Vagina (tissue), 2 donors: Measurements from ENCODE around the gene SLC5A1. TPM values are rescaled to one million over a fixed set of nuclear protein-coding genes. Genes with fewer than 3 reads are reported as not detected.

ENCODE experiments used
- DNase-seq, 2 donors: peaks; one replicate each; pipeline ENCODE4 v3.0.0-alpha.2; 2017; ENCODE audit errors: extremely low spot score in 2 of 2
- H3K27ac ChIP-seq: fragments of 200-600 bp; sonication (generic); one replicate; pipeline ENCODE4 v1.5.1; 2019
- H3K27me3 ChIP-seq: fragments of 200-600 bp; sonication (generic); one replicate; pipeline ENCODE4 v1.5.1; 2019
- H3K36me3 ChIP-seq, 2 donors: fragments of 200-600 bp; sonication (generic); one replicate each; pipeline ENCODE4 v1.5.1; 2017 to 2019
- H3K4me1 ChIP-seq: fragments of 200-600 bp; sonication (generic); one replicate; pipeline ENCODE4 v1.5.1; 2019
- H3K4me3 ChIP-seq, 2 donors: fragments of 200-600 bp; sonication (generic); 1 replicate in 1 of 2; 2 replicates in 1 of 2; pipeline ENCODE4 v1.5.1; 2016 to 2019
- H3K9me3 ChIP-seq: fragments of 200-600 bp; sonication (generic); one replicate; pipeline ENCODE4 v1.5.1; 2019
- CTCF ChIP-seq, 3 experiments: fragments of 450-650 bp in 2 of 3; fragments of 200-600 bp in 1 of 3; sonication (generic) in 1 of 3; IDR thresholded peaks; one replicate each; pipeline ENCODE4 v1.5.1; 2017 to 2019; ENCODE audit warnings: antibody characterized with exemption in 3 of 3, mild to moderate bottlenecking in 2 of 3, moderate library complexity in 2 of 3
- POLR2A ChIP-seq, 2 donors: fragments of 450-650 bp; IDR thresholded peaks; one replicate each; pipeline ENCODE4 v1.6.1; 2017; ENCODE audit warnings: antibody characterized with exemption in 2 of 2, mild to moderate bottlenecking in 2 of 2, moderate library complexity in 2 of 2
- POLR2AphosphoS5 ChIP-seq, 2 donors: sonication (generic); formaldehyde crosslinking; IDR thresholded peaks; one replicate each; pipeline ENCODE4 v1.9.0; 2017; ENCODE audit warnings: antibody characterized with exemption in 2 of 2, mild to moderate bottlenecking in 2 of 2, low read depth in 1 of 2; ENCODE audit not compliant: insufficient read depth in 1 of 2
- intact Hi-C: fragments of 100-400 bp; cut with DNase I; formaldehyde crosslinking; loops from one replicate; pipeline ENCODE4 v1.15.1; 2023
- total RNA-seq: library from RNA; depleted of rRNA; stranded (reverse); fragments of >200 nt; gene quantifications from one replicate; pipeline ENCODE4 v1.2.3, GENCODE V29; 2016

SLC5A1 gene
- total RNA-seq, 1 donor from 2014 or later, result 5.6 TPM

- Histone ChIP-seq H3K4me1 (peaks cover 14% of the 10 kb centered on the region), H3K36me3 (no peaks in the 10 kb centered on the region), H3K27me3 (no peaks in the 10 kb centered on the region), H3K4me3 (no peak overlapping the region), H3K27ac (no peak overlapping the region), H3K9me3 (no peaks in the 10 kb centered on the region)
- intact Hi-C loops, result no loop called here
- DNase-seq, result no peak
- TF ChIP-seq POLR2AphosphoS5 (IDR thresholded peaks at IDR 0.05; ENCODE audit: insufficient read depth in 1 of 2, low read depth in 1 of 2) (no peak), CTCF (IDR thresholded peaks at IDR 0.05) (no peak), POLR2A (IDR thresholded peaks at IDR 0.05) (no peak)
Observed at GRCh38 chr22:32055069-32055468, 12.0 kb downstream of the SLC5A1 start.

- H3K27ac ChIP-seq, result no peak overlapping the region
- TF ChIP-seq CTCF (IDR thresholded peaks at IDR 0.05) (no peak), POLR2A (IDR thresholded peaks at IDR 0.05) (no peak), POLR2AphosphoS5 (IDR thresholded peaks at IDR 0.05; ENCODE audit: insufficient read depth in 1 of 2, low read depth in 1 of 2) (no peak)
- H3K27me3 ChIP-seq, result no peaks in the 10 kb centered on the region
- intact Hi-C loops, result no loop called here
- H3K4me3 ChIP-seq, result no peak overlapping the region
- DNase-seq, result no peak
- no peaks in the 10 kb centered on the region for H3K4me1 ChIP-seq
- H3K36me3 ChIP-seq, result no peaks in the 10 kb centered on the region
- no peaks in the 10 kb centered on the region for H3K9me3 ChIP-seq
Observed at GRCh38 chr22:32058656-32059260, 15.7 kb downstream of the SLC5A1 start.

- Histone ChIP-seq H3K36me3 (no peaks in the 10 kb centered on the region), H3K4me3 (no peak overlapping the region), H3K4me1 (no peaks in the 10 kb centered on the region), H3K9me3 (no peaks in the 10 kb centered on the region), H3K27ac (no peak overlapping the region), H3K27me3 (no peaks in the 10 kb centered on the region)
- DNase-seq, result no peak
- intact Hi-C loops, result no loop called here
- no peak for TF ChIP-seq POLR2AphosphoS5 (IDR thresholded peaks at IDR 0.05; ENCODE audit: insufficient read depth in 1 of 2, low read depth in 1 of 2)
- TF ChIP-seq CTCF (IDR thresholded peaks at IDR 0.05), result no peak
- no peak for TF ChIP-seq POLR2A (IDR thresholded peaks at IDR 0.05)
Observed at GRCh38 chr22:32059426-32059825, 16.4 kb downstream of the SLC5A1 start.

- no peaks in the 10 kb centered on the region for H3K36me3 ChIP-seq
- no peak for TF ChIP-seq POLR2A (IDR thresholded peaks at IDR 0.05)
- no peak for TF ChIP-seq POLR2AphosphoS5 (IDR thresholded peaks at IDR 0.05; ENCODE audit: insufficient read depth in 1 of 2, low read depth in 1 of 2)
- no peak for TF ChIP-seq CTCF (IDR thresholded peaks at IDR 0.05)
- H3K4me3 ChIP-seq, result no peak overlapping the region
- DNase-seq, result no peak
- no peaks in the 10 kb centered on the region for H3K4me1 ChIP-seq
- no peak overlapping the region for H3K27ac ChIP-seq
- H3K27me3 ChIP-seq, result no peaks in the 10 kb centered on the region
- no peaks in the 10 kb centered on the region for H3K9me3 ChIP-seq
- intact Hi-C loops, result no loop called here
Observed at GRCh38 chr22:32063701-32064100, 20.6 kb downstream of the SLC5A1 start.

- intact Hi-C loops, result no loop called here
Observed at GRCh38 chr22:32066820-32067219, 23.8 kb downstream of the SLC5A1 start.

More at GRCh38 chr22:32066820-32067219, 23.8 kb downstream of the SLC5A1 start:
- H3K4me3 ChIP-seq, result no peak overlapping the region
- H3K9me3 ChIP-seq, result no peaks in the 10 kb centered on the region
- H3K27me3 ChIP-seq, result no peaks in the 10 kb centered on the region
- TF ChIP-seq CTCF (IDR thresholded peaks at IDR 0.05), result no peak
- TF ChIP-seq POLR2A (IDR thresholded peaks at IDR 0.05), result no peak
- TF ChIP-seq POLR2AphosphoS5 (IDR thresholded peaks at IDR 0.05; ENCODE audit: insufficient read depth in 1 of 2, low read depth in 1 of 2), result no peak
- H3K4me1 ChIP-seq, result no peaks in the 10 kb centered on the region
- no peaks in the 10 kb centered on the region for H3K36me3 ChIP-seq
- H3K27ac ChIP-seq, result no peak overlapping the region
- DNase-seq, result no peak
